NCI-H2196 treated with DMSO at 0.1 percent for 48 hours (cell line): ENCODE data around the gene RPS14.
"Not testable (repeated sequence)": the region's sequence is repeated elsewhere in the genome, so short reads cannot be mapped to it uniquely, and the experiment has no call there.

ENCODE experiments used
- DNase-seq: peaks from one replicate; lab custom pipeline; 2025; ENCODE audit not compliant: unreplicated experiment; lab: John Stamatoyannopoulos, UW

RPS14 gene

GRCh38 chr5:150481972-150482406 lies 32.5 kb upstream of the RPS14 start:
- no peak for DNase-seq

DNA sequence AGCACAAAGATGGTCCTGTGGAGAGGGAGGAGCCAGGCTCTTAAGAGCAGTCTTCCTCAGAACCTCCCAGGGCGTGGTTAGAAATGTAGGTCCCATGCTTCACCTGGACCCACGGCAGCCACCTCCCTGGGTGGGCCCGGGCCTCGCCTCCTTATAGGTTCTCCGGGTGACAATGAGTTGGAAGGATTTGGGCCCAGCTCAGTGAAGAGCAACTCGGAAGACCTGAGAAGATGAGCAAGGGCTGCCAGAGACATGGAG lies 32.1 kb upstream of the RPS14 start:
- no peak for DNase-seq

DNA sequence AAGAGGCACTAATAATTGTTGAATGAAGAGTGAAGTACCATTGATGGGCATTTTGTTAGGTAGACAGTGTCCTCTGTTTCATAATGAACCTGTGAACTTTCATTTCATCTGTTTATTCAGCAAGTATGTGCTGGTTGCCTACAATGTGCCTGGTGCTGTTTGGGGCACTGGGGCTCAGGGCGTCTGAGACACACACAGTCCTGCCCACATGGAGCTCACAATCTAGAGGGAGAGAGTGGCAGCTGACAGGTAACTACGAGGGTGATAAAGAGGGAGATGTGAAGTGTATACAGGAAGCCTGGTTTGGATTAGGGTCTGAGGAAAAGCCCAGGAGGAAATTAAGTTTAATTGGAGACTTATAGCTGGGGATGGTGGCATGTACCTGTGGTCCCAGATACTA lies 29.9 kb upstream of the RPS14 start:
- no peak for DNase-seq

DNA sequence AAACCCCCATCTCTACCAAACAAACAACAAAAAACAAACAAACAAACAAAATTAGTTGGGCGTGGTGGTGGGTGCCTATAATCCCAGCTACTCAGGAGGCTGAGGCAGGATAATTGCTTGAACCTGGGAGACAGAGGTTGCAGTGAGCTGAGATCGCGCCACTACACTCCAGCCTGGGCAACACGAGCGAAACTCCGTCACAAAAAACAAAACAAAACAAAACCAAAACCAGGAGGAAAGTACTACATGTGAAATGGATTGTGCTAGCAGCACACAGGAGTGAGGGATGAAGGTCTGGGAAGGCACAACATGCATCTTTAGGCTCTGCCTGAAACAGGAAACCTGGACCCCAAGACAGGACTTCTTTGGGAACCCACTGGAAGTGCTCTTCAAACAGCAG lies 27.0 kb upstream of the RPS14 start:
- not testable (repeated sequence) for DNase-seq

- DNase-seq: no peak
These were observed 24.3 kb upstream of the RPS14 start for GRCh38 chr5:150473673-150474358.

DNA sequence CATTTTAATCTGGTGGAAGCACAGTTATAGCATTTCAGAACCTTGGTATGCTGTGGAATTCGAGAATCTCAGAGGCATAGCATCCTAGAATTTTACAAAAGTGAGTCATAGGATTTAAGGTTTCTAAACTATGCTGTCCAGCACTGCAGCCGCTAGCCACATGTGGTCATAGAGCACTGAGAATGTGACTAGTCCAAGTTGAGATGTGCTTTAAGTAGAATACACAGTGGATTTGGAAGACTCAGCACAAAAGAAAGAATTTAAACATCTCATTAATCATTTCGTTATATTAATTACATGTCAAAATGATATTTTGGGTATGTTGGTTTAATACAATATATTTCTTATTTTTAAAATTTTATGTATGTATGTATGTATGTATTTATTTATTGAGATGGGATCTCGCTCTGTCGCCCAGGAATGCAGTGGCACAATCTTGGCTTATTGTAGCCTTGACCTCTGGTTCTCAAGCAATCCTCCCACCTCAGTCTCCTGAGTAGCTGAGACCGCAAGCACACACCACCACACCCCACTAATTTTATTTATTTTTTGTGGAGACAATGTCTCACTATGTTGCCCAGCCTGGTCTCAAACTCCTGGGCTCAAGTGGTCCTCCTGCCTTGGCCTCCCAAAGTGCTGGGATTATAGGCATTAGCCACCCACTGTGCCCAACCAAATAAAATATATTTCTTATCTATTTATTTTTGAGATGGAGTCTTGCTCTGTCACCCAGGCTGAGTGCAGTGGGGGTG lies 20.4 kb upstream of the RPS14 start:
- no peak for DNase-seq

GRCh38 chr5:150468206-150468605 lies 18.7 kb upstream of the RPS14 start:
- no peak for DNase-seq

- DNase-seq: no peak
These were observed 16.4 kb upstream of the RPS14 start for GRCh38 chr5:150465927-150466326.

DNA sequence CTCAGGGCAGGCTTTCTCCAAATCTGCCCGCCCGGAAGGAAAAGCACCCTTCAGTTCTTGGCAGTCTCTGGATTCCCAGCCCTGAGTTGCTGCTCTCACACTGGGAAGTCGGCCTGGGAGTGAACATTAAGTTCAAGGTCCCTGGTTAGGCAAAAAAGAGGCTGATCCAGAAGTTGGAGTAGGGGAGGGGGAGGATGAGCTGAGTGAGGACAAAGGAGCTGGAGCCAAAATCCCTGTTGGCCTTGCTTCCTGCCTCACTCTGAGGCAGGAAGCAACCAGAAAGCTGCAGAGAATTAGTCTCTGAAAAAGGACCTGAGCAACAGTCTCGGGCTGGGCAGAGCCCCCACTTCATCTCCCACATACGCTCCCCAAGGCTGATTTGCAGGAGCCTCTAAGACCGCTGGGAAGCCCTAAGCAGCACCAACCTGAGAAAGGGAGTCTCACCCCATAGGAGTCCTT lies 15.0 kb upstream of the RPS14 start:
- no peak for DNase-seq

DNA sequence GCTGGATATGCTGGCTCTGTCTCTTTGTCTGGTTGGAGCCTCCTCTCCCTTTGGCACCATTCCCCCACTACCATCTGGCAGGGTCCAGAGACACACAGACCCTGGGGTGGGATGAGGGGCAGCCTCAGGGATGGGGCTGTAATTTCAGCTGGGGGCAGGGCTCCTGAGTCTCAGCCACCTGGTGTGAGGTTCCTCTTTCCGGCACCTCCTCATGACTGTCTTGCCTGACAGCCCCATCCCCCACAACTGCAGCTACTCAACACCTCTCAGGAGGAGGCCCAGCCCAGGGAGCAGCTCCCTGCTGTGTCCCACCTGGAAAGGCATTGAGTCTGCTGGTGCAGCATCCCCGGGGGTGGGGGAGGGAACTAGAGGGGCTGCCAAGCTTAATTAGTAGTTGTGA lies 11.7 kb upstream of the RPS14 start:
- DNase-seq: peak; percentile 55

DNA sequence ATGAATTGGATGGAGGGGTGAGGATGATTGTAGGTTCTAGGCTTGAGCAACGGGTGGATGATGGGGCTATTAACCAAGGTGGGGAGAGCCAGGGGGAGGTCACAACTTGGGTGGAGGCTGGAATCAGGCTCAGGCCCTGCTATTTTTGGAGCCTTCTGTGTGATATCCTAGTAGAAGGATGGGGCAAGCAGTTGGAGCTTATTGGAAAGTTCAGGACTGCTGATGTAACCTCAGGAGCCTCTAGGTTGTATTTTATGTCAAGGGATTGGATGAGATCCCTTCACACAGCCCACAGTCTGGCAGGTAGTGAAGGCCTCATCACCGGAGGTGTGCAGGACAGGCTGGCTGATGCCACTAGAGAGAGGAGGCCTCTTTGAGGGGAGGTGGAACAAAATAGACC lies 11.2 kb upstream of the RPS14 start:
- no peak for DNase-seq

- peak; percentile 22 for DNase-seq
These were observed 9.4 kb upstream of the RPS14 start for GRCh38 chr5:150458802-150459557.

- DNase-seq: no peak
These were observed 8.2 kb upstream of the RPS14 start for GRCh38 chr5:150457562-150458240.

DNA sequence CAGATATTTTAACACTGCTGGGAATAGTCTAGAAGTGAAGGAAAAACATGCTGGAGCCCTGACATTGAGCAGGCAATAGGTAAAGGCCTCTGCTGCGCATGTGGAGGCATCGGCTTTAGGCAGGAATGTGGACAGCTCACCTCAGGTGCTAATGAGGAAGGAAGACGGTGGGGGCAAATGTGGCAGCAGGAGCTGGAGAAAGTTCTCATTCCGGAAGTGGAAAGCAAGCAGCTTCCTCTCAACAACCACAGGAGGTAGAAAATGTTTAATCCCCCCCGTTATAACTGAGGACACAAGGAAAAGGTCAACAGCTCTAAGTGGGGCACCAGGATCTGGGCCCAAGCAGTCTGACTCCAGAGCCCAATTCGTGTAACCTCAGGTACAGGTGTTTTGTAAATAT lies 7.6 kb upstream of the RPS14 start:
- no peak for DNase-seq

GRCh38 chr5:150454492-150455229 lies 5.1 kb upstream of the RPS14 start:
- DNase-seq: no peak

GRCh38 chr5:150454027-150454426 lies 4.5 kb upstream of the RPS14 start:
- DNase-seq: not testable (repeated sequence)

GRCh38 chr5:150452914-150453313 lies 3.4 kb upstream of the RPS14 start:
- no peak for DNase-seq

DNA sequence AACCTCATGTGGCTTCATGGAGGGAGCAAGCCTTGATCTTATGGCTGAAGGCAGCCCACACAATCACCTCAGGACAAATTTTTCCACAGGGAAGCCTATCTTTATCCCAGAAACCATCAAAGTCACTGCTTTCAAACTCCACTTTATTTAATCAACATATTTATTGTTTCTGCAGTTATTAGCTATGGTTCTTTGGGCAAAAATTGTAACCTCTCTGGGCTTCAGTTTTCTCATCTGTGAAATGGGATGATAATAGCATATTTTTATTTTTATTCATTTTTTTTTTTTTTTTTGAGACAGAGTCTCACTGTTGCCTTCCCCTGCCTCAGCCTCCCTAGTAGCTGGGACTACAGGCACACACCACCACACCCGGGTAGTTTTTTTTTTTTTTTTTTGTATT lies 2.1 kb upstream of the RPS14 start:
- DNase-seq: no peak

GRCh38 chr5:150448952-150449516 lies 505 bp downstream of the RPS14 start:
- DNase-seq: no peak

DNA sequence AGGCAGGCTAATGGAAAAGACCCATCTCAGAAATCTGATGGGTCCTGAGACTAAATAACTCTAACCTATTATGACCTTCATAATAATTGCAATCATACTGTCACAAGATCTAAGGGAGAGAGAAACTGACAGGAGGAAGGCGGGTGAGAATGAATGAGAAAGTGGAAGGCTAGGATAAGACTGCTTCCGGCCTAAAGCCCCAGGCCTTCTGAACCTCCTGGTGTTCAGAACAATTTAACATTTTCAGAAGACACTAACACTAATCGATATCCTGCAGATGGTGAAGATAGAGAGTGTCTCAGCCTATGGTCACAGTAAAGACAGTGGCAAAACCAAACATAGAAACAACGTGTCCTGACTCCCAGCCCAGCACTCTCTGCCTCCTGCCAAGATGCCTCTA lies 1.2 kb downstream of the RPS14 start:
- DNase-seq: no peak

DNA sequence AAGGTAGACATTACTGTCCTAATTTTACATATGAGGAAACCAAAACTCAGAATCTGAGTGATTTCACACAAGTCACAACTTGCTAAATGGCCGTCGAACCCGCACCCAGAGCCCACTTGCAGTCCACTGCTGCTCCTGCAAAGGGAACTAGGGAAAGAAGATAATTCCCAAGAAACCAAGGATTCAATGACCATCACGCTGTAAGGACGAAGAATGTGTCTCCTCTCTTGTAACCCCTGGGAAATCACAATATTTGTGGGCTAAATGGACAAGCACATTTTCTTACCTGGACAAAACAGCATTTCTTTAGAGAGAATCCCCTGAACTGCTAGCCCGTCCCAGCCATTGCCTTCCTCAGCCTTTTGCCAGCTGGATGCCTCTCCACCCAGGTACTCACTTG lies 2.4 kb downstream of the RPS14 start:
- no peak for DNase-seq
